Loucy (cell line): Measurements from ENCODE around the gene CBLC.
"Not testable (repeated sequence)": the region's sequence is repeated elsewhere in the genome, so short reads cannot be mapped to it uniquely, and the experiment has no call there.

ENCODE experiments used
- H2AFZ ChIP-seq: fragments of 200-600 bp; sonication (generic); 2 replicates; pipeline ENCODE4 v1.6.0; 2016; ENCODE audit warnings: antibody characterized with exemption, mild to moderate bottlenecking, low read length, moderate library complexity
- H3F3A ChIP-seq: fragments of 200-600 bp; 2 replicates; pipeline ENCODE4 v1.6.0; 2016; ENCODE audit warnings: antibody characterized with exemption, low read depth, mild to moderate bottlenecking
- H3K27me3 ChIP-seq: fragments of 200-600 bp; sonication (generic); 2 replicates; pipeline ENCODE4 v1.6.1; 2014; ENCODE audit warnings: low read length, mild to moderate bottlenecking; ENCODE audit not compliant: insufficient read depth, poor library complexity, severe bottlenecking
- H3K36me3 ChIP-seq: fragments of 200-600 bp; sonication (generic); 2 replicates; pipeline ENCODE4 v1.6.1; 2016; ENCODE audit warnings: low read length; ENCODE audit not compliant: insufficient read depth
- H3K4me1 ChIP-seq: fragments of 200-600 bp; sonication (generic); 2 replicates; pipeline ENCODE4 v1.5.1; 2014; ENCODE audit warnings: low read length, mild to moderate bottlenecking; ENCODE audit not compliant: insufficient read depth, poor library complexity, severe bottlenecking
- H3K4me2 ChIP-seq: fragments of 200-600 bp; sonication (generic); 2 replicates; pipeline ENCODE4 v1.6.0; 2014; ENCODE audit warnings: antibody characterized with exemption, low read length, low read depth, mild to moderate bottlenecking; ENCODE audit not compliant: poor library complexity, severe bottlenecking
- H3K4me3 ChIP-seq: fragments of 200-600 bp; sonication (generic); 2 replicates; pipeline ENCODE4 v1.5.1; 2014; ENCODE audit warnings: low read length, mild to moderate bottlenecking, mixed read lengths; ENCODE audit not compliant: poor library complexity, severe bottlenecking
- H3K79me2 ChIP-seq: fragments of 200-600 bp; sonication (generic); 2 replicates; pipeline ENCODE4 v1.6.1; 2014; ENCODE audit warnings: low read length; ENCODE audit not compliant: insufficient read depth
- H3K9ac ChIP-seq: fragments of 200-600 bp; sonication (generic); 2 replicates; pipeline ENCODE4 v1.6.0; 2014; ENCODE audit warnings: mild to moderate bottlenecking, low read depth, low read length, moderate library complexity; ENCODE audit not compliant: poor library complexity, severe bottlenecking
- H3K9me2 ChIP-seq: fragments of 200-600 bp; sonication (generic); replicated peaks from 2 replicates; pipeline ENCODE4 v1.6.1; 2016; ENCODE audit warnings: low read depth, low read length, mixed read lengths
- H3K9me3 ChIP-seq: fragments of 200-600 bp; sonication (generic); 2 replicates; pipeline ENCODE4 v1.6.1; 2014; ENCODE audit warnings: mild to moderate bottlenecking, antibody characterized with exemption, low read length, low read depth; ENCODE audit not compliant: insufficient read depth
- H4K20me1 ChIP-seq: fragments of 200-600 bp; sonication (generic); 2 replicates; pipeline ENCODE4 v1.6.0; 2014; ENCODE audit warnings: antibody characterized with exemption, low read length, mild to moderate bottlenecking; ENCODE audit not compliant: insufficient read depth, poor library complexity, severe bottlenecking
- EZH2phosphoT487 ChIP-seq: fragments of 200-600 bp; IDR thresholded peaks from 2 replicates; pipeline ENCODE4 v1.6.1; 2018; ENCODE audit warnings: antibody characterized with exemption, mild to moderate bottlenecking, moderate library complexity, borderline replicate concordance
- TF ChIP-seq, protein P1 (sequence below): fragments of 200-600 bp; sonication (generic); conservative IDR thresholded peaks from 2 replicates; pipeline ENCODE4 v1.5.1; 2014; ENCODE audit warnings: mild to moderate bottlenecking, antibody characterized with exemption, low read length

Gene CBLC

DNA sequence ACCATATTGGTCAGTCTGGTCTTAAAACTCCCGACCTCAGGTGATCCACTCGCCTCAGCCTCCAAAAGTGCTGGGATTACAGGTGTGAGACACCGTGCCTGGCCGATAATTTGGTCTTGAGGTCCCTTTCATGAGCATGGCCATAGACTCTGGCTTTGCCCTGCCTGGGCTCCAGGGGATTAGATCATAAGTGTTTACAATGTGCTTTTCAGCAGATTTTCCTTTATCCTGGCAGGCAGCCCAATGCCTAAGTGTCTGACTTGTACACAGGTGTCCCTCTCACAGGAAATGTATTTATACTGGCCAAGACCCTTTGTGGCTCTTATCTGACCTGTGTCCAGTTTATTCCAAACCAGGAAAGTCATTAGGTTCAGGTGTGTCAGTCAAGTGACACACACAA, 47.1 kb downstream of the CBLC start:
- no peaks in the 10 kb centered on the region for H3K9me3 ChIP-seq
- H3K9me2 ChIP-seq = no peaks in the 10 kb centered on the region
- no peaks in the 10 kb centered on the region for H3K27me3 ChIP-seq
- H4K20me1 ChIP-seq = no peaks in the 10 kb centered on the region
- H3K4me1 ChIP-seq = no peaks in the 10 kb centered on the region
- no peaks in the 10 kb centered on the region for H3K36me3 ChIP-seq
- H2AFZ ChIP-seq = no peak overlapping the region
- H3K4me3 ChIP-seq = no peak overlapping the region
- no peaks in the 10 kb centered on the region for H3K79me2 ChIP-seq
- no peak overlapping the region for H3K9ac ChIP-seq
- H3K4me2 ChIP-seq = no peak overlapping the region
- H3F3A ChIP-seq = no peaks in the 10 kb centered on the region
- no peak for TF ChIP-seq EZH2phosphoT487
- TF ChIP-seq, protein P1, sequence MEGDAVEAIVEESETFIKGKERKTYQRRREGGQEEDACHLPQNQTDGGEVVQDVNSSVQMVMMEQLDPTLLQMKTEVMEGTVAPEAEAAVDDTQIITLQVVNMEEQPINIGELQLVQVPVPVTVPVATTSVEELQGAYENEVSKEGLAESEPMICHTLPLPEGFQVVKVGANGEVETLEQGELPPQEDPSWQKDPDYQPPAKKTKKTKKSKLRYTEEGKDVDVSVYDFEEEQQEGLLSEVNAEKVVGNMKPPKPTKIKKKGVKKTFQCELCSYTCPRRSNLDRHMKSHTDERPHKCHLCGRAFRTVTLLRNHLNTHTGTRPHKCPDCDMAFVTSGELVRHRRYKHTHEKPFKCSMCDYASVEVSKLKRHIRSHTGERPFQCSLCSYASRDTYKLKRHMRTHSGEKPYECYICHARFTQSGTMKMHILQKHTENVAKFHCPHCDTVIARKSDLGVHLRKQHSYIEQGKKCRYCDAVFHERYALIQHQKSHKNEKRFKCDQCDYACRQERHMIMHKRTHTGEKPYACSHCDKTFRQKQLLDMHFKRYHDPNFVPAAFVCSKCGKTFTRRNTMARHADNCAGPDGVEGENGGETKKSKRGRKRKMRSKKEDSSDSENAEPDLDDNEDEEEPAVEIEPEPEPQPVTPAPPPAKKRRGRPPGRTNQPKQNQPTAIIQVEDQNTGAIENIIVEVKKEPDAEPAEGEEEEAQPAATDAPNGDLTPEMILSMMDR = no peak

DNA sequence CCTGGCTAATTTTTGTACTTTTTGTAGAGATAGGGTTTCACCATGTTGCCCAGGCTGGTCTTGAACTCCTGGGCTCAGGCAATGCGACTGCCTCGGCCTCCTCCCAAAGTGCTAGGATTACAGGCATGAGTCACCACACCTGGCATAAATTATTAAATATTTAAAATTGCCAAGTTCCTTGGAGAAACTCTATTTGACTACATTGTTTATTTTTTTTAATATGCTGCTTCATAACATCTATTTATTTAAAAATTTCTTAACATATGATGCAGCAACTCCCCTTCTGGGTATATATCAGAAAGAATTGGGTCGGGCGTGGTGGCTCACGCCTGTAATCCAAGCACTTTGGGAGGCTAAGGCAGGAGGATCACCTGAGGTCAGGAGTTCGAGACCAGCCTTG, 55.2 kb downstream of the CBLC start:
- H3K9me3 ChIP-seq, H3K27me3 ChIP-seq, H4K20me1 ChIP-seq, H3K4me3 ChIP-seq, H3K4me1 ChIP-seq, H2AFZ ChIP-seq, H3K9ac ChIP-seq, H3K79me2 ChIP-seq, H3K36me3 ChIP-seq, H3K4me2 ChIP-seq, H3F3A ChIP-seq, H3K9me2 ChIP-seq: not testable (repeated sequence)

- H3K9me3 ChIP-seq, H4K20me1 ChIP-seq, H3K79me2 ChIP-seq, H3K9me2 ChIP-seq, H2AFZ ChIP-seq, H3K4me3 ChIP-seq, H3K36me3 ChIP-seq, H3K4me1 ChIP-seq, H3K4me2 ChIP-seq, H3K9ac ChIP-seq, H3F3A ChIP-seq, H3K27me3 ChIP-seq: not testable (repeated sequence)
These were observed 56.7 kb downstream of the CBLC start for GRCh38 chr19:44834399-44834798.

DNA sequence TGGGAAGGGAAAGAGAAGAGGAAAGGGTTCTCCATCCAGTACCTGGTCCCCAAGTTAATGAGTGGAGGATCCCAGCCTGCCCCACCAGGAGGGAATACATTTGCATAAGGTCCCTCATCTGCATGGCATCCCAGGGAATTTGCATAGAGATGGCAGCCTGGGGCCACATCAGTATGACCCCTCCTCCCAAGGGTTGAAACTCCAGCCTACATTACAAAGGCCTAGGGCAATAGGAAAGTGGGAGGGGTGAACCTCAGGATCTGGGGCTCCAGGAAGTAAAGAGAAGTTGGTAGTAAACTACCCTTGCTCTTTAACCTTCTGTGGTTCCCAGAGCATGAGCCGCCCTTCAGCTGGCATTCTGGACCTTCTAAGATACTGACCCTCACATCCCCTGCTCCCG, 61.6 kb downstream of the CBLC start:
- Histone ChIP-seq H3K9me3 (no peaks in the 10 kb centered on the region), H3F3A (no peaks in the 10 kb centered on the region), H3K9me2 (no peaks in the 10 kb centered on the region), H3K4me2 (no peak overlapping the region), H3K79me2 (no peaks in the 10 kb centered on the region), H3K4me3 (no peak overlapping the region), H3K4me1 (peaks cover 3% of the 10 kb centered on the region), H3K36me3 (no peaks in the 10 kb centered on the region), H2AFZ (no peak overlapping the region), H3K9ac (no peak overlapping the region), H3K27me3 (no peaks in the 10 kb centered on the region), H4K20me1 (no peaks in the 10 kb centered on the region)
- no peak for TF ChIP-seq EZH2phosphoT487
- TF ChIP-seq, protein P1 = no peak
